ENCODE results near the gene RGS9.
A peak's percentile ranks its signal among the peaks of the same experiment; 100 is the strongest.
"Not testable (repeated sequence)": the region's sequence is repeated elsewhere in the genome, so short reads cannot be mapped to it uniquely, and the experiment has no call there.

The RGS9 gene

GRCh38 chr17:65185062-65185461 lies 47.9 kb downstream of the RGS9 start:
- no peak for DNase-seq

DNA sequence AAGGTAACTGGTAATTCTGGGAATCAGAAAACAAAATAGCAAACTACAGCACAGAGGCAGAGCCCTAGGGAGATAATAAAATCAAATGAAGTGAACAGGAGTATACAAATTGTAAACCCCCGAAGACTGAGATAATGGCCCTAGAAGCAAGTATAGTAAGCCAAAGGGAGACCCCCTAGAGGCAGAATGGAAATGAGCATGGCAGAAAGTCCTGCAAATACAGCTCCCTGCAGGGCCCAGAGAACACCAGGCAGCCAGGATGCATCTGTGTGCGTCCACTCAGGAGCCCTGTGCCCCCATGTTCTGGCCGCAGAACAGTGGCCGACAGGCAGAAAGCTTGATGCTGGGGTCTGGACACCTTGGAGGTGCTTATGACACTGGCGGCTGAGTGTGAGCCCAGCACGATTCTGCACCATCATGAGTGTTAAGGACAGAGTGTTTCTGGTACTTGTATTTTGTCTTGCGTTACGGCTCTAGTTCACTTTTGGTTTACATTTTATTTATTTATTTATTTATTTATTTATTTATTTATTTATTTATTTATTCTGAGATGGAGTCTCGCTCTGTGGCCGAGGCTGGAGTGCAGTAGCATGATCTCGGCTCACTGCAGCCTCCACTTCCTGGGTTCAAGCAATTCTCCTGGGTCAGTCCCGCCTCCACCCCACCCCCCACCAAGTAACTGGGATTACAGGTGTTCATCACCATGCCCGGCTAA lies 48.7 kb downstream of the RGS9 start:
- no peak for DNase-seq

- no peak for DNase-seq
Observed at GRCh38 chr17:65190467-65191097, 53.4 kb downstream of the RGS9 start.

DNA sequence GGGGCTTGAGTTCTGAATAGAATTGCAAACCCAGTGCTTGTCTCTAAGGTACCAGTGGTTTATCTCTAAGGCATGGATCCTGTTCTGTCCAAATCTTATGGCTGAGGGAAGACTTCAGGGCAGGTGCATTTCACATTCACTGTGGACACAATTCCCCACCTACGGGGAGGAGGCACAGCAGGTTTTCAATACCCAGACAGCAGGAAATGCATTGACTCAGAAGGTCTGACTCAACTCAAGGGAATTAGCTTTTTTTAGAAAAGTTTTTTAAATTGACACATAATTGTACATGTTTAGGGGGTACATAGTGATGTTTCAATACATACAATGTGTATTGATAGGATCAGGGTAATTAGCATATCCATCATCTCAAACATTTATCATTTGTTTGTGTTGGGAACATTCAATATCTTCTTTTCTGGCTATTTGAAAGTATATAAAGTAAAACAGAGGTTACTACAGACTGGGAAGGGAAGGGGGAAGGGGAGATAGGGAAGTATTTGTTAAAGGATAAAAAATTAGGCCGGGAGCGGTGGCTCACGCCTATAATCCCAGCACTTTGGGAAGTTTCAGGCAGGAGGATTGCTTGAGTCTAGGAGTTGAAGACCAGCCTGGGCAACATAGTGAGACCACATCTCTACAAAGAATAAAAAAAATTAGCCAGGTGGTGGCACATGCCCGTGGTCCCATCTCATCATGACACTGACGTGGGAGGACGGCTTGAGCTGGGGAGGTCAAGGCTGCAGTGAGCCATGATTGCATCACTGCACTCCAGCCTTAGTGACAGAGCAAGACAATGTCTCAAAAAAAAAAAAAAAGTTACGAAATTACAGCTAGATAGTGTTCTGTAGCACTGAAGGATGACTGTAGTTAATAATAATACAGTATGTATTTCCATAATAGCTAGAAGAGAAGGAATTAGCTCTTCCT lies 54.9 kb downstream of the RGS9 start:
- no peak for DNase-seq

DNA sequence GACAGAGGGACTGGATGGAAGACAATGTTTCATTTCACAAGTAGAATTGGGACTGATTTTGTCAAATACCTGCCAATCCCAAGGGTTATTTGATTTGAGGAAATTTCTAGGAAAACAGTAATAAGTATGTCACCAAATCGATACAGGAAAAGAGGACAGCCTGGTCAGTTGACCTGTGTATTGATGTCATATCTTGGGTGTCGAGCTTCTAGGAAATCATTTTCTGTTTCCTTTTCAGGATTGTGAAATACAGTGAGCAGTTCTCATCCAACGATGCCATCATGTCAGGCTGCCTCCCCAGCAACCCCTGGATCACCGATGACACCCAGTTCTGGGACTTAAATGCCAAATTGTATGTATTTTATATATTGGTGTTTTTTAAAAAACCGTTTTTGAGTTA lies 56.1 kb downstream of the RGS9 start:
- DNase-seq: no peak

DNA sequence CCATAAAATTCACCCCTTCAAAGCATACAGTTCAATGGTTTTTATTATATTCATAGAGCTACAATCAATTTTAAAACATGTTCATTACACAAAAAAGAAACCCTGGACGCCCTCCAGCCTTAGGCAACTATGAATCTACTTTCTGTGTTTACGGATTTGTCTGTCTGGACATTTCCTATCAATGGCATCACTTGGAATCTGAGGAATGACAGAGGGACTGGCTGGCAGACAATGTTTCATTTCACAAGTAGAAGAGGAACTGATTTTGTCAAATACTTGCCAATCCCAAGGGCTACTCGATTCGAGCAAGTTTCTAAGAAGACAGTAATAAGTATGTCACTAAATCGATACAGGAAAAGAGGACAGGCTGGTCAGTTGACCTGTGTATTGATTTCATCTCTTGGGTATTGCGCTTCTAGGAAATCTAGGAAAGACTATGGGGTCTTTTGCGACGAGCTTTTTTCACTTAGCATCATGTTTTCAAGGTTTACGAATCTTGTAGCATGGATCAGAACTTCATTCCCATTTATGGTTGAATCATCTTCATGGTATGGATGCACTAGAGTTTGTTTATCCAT lies 56.6 kb downstream of the RGS9 start:
- no peak for DNase-seq

DNA sequence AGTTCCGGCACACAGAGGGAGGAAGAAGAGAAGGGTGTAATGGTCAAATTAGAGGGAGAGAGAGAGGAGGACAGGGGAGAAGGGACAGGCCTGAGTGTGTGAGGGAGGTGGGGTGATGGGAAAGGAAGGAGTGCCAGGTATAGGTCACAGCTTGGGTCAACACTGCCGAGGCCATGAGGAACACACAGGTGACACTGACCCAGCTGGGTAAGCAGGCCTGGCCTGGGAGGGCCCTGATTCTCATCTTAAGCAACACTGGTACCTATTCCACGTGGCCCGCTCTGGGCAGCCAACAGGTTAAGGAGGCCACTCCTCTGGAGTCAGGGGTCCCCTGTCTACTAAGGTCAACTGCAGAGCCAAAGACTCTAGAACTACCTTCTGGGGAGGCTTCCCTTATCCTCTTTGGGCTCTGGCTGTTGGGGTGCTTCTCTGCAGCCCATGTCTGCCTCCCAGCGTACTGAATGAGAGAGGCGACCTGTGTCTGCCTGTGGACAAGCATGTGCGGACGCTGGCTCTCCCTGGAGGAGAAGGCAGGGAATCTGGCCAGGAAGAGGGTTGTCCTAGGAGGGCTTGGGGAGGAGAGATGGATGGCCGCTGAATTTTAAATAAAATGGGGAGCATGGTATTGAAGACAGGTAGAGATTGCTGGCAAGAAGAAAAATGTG lies 57.6 kb downstream of the RGS9 start:
- DNase-seq: no peak

GRCh38 chr17:65195716-65196115 lies 58.5 kb downstream of the RGS9 start:
- no peak for DNase-seq

GRCh38 chr17:65196617-65197016 lies 59.4 kb downstream of the RGS9 start:
- DNase-seq: no peak

DNA sequence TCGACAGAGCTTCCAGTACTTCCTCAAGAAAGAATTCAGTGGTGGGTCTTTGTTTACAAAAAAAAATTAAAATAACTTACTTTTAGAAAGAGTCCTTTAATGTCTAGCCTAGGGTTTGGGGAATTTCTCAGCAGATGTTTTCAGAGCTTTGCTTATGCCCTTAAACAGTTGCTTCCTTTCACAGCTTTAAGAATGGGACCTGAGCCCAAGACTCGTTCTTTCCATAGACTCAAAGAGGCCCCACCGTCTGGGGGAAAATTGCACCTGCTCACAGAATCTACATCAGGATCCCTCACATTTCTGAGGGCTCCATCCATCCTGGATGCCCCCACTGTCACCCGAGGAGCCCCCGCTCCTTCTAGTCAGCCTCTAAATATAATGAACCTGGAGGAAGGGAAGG lies 60.0 kb downstream of the RGS9 start:
- DNase-seq: no peak

DNA sequence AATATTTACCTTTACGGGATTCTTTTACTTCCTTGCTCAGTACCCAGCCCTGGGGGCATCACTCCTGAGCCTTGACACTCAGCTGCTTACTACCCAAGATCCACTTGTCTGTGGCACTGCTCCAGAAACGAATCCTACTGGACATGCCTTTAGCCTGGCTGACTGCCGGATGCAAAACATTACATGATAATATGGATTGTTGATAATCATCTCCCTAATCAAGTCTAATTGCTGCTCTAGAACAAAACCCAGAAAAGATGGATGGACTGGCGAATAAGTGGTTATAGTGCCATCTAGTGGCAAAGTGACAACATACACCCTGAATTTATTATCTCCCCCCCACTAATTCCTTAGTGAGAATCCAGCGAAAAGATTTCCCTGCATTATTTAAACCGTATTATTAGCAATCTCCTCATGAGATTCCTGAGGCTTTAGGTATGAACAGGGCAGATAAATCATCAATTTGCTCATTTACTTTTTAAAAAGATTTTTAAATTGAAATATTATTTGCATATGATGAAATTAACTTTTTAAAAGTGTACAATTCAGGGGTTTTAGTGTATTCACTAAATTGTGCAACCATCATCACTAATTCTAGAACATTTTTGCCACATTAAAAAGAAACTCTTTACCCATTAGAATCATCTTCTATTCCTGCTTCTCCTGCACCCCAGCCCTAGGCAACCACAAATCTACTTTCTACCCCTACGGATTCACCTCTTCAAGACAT lies 61.6 kb downstream of the RGS9 start:
- peak; percentile 64 for DNase-seq

GRCh38 chr17:65201331-65201730 lies 64.2 kb downstream of the RGS9 start:
- DNase-seq: no peak

DNA sequence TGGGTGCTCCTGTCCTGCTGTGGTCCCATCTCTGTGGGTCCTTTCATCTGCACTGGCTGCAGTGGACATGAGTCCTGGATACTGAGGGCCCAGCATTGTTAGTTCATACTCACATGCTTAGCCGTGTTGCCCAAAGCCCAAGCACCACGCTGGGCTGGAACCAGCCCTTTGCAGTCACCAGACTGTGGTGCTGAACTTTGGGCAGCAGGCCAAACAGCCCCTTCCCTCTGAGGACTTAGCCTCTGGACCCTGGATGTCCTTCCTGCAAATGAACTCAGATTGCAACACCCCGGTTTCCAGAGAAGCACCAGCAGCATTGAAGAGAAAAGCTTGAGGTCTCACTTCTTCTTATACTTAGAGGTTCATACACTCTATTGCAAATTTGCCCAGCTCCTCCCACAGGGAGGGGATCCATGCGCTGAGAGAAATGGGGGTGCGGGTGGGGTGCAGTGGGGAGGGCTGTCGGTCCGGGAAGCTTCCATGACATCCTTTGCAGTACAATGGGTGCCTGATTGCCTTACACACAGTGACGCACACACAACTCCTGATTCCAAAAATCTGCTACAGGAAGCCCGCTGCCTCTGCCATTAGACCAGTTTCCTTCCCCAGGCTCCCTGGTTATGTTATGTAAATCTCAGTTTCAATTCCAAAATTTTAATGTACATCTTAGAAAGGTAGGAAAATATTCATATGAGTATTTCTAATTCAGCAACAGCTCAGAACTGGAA lies 65.8 kb downstream of the RGS9 start:
- DNase-seq: no peak

- no peak for DNase-seq
Observed at GRCh38 chr17:65204001-65204400, 66.8 kb downstream of the RGS9 start.

DNA sequence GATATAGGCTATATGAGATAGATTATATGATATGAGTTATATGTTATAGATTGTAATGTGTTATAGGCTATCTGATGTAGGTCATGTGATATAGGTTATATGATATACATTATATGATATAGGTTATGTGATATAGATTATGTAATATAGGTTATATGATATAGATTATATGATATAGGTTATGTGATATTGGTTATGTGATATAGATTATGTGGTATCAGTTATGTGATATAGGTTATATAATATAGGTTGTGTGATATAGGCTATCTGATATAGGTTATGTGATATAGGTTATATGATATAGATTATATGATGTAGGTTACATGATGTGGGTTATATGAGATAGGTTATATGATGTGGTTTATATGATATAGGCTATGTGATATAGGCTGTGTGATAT lies 68.5 kb downstream of the RGS9 start:
- DNase-seq: no peak

- DNase-seq: not testable (repeated sequence)
Observed at GRCh38 chr17:65207448-65207847, 70.3 kb downstream of the RGS9 start.

- DNase-seq: no peak
Observed at GRCh38 chr17:65208717-65209116, 71.5 kb downstream of the RGS9 start.

GRCh38 chr17:65218261-65218660 lies 81.1 kb downstream of the RGS9 start:
- DNase-seq: no peak

DNA sequence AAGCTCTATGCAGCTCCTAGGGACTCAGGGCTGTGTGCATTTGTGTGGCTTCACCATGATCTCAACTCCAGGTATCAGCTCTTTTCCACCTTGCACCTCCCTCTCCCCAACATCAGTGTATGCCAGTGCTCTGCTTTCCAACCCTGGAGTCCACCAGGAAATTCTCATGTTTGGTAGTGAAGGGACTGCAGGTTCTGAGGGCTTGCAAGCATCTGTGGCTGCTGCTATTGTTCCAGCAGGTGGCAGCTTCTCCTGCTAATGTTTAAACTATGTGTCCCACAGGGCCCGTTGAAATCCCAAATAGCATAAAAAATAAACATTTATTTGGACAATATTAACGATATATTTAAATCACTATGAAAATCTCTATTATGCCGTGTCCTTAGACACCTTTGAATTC lies 82.0 kb downstream of the RGS9 start:
- no peak for DNase-seq

DNA sequence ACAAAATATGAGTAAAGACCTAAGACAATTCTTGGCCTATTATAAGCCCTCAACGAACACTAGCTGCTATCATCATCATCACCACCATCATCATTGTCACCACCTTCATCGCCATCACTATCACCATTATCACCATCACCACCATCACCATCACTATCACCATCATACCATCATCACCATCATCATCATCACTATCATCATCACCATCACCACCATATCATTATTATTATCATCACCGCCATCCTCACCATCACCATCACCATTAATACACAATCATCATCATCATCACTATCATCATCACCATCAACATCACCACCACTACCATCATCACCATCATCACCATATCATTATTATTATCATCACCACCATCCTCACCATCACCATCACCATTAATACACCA lies 82.5 kb downstream of the RGS9 start:
- DNase-seq: no peak

GRCh38 chr17:65220732-65221131 lies 83.6 kb downstream of the RGS9 start:
- DNase-seq: no peak
